ENCODE results near the gene SYT3.

GRCh38 chr19:50649433-50650391 is 10.0 kb upstream of the SYT3 start, which contains the start of gene C19orf81:
- TF ChIP-seq CTCF (IDR thresholded peaks at IDR 0.05 in 4 of 5, conservative IDR thresholded peaks at IDR 0.05 in 1 of 5): no peak
- no peak for TF ChIP-seq POLR2A (IDR thresholded peaks at IDR 0.05)

Measured in gastrocnemius medialis (tissue), 4 donors.